ENCODE measurements around the gene PALM2AKAP2. TPM values are rescaled to one million over a fixed set of nuclear protein-coding genes. Genes with fewer than 3 reads are reported as not detected.

PALM2AKAP2 gene
- total and polyA plus RNA-seq, 2 experiments from 2014 or later: 13.1 to 16.7 TPM

GRCh38 chr9:109826559-109826958, 46.6 kb downstream of the PALM2AKAP2 start:
- no peaks in the 10 kb centered on the region for H3K9me3 ChIP-seq (ENCODE audit: low read depth)
- no peak overlapping the region for H3K9ac ChIP-seq
- no peaks in the 10 kb centered on the region for H3F3A ChIP-seq (ENCODE audit: insufficient read depth)
- H3K9me2 ChIP-seq (ENCODE audit: insufficient read depth): no peaks in the 10 kb centered on the region
- no peak overlapping the region for H2AFZ ChIP-seq
- no peak for DNase-seq
- no peaks in the 10 kb centered on the region for H3K36me3 ChIP-seq (ENCODE audit: low read depth)
- no peak overlapping the region for H3K4me2 ChIP-seq (ENCODE audit: unreplicated experiment)
- 88 to 100% methylated on average over 1 of the region's 1 CpG for WGBS, 2 experiments (ENCODE audit: low coverage in 1 of 2, low lambda C conversion rate in 2 of 2, missing lambda C conversion rate in 2 of 2)
- H3K4me1 ChIP-seq (ENCODE audit: insufficient read depth): no peaks in the 10 kb centered on the region
- in situ Hi-C loops (cut with MboI): no loop called here
- H3K27ac ChIP-seq: no peak overlapping the region
- H3K79me2 ChIP-seq (ENCODE audit: insufficient read depth): peaks cover 95% of the 10 kb centered on the region
- H3K4me3 ChIP-seq: no peak overlapping the region
- no peak for TF ChIP-seq EZH2 (IDR thresholded peaks at IDR 0.05; ENCODE audit: insufficient read depth, poor library complexity, severe bottlenecking)
- no peaks in the 10 kb centered on the region for H3K27me3 ChIP-seq (replicated peaks; ENCODE audit: insufficient read depth)
- no peaks in the 10 kb centered on the region; the same call in 1 of the 2 replicates for H4K20me1 ChIP-seq (ENCODE audit: insufficient read depth)

- Histone ChIP-seq H3K36me3 (ENCODE audit: low read depth) (no peaks in the 10 kb centered on the region), H3K4me1 (ENCODE audit: insufficient read depth) (no peaks in the 10 kb centered on the region), H3K9me2 (ENCODE audit: insufficient read depth) (no peaks in the 10 kb centered on the region), H3K27me3 (replicated peaks; ENCODE audit: insufficient read depth) (no peaks in the 10 kb centered on the region), H2AFZ (no peak overlapping the region), H3K9ac (no peak overlapping the region), H3K4me3 (no peak overlapping the region), H3K9me3 (ENCODE audit: low read depth) (no peaks in the 10 kb centered on the region), H3F3A (ENCODE audit: insufficient read depth) (no peaks in the 10 kb centered on the region), H3K27ac (no peak overlapping the region), H3K4me2 (ENCODE audit: unreplicated experiment) (no peak overlapping the region), H4K20me1 (ENCODE audit: insufficient read depth) (no peaks in the 10 kb centered on the region; the same call in 1 of the 2 replicates), H3K79me2 (ENCODE audit: insufficient read depth) (peaks cover 95% of the 10 kb centered on the region)
- no peak for DNase-seq
- no peak for TF ChIP-seq EZH2 (IDR thresholded peaks at IDR 0.05; ENCODE audit: insufficient read depth, poor library complexity, severe bottlenecking)
- TF ChIP-seq EZH2phosphoT487 (IDR thresholded peaks at IDR 0.05; ENCODE audit: insufficient read depth, low read depth): no peak
- in situ Hi-C loops (cut with MboI): no loop called here
- WGBS, 2 experiments (ENCODE audit: low coverage in 1 of 2, low lambda C conversion rate in 2 of 2, missing lambda C conversion rate in 2 of 2): 99% methylated on average over 3 of the region's 3 CpGs
Measured at GRCh38 chr9:109828254-109828653, 48.3 kb downstream of the PALM2AKAP2 start.

Measured in GM23248 (cell line).